ENCODE data around the gene OR51B6.
"Not testable (repeated sequence)": the region's sequence is repeated elsewhere in the genome, so short reads cannot be mapped to it uniquely, and the experiment has no call there.

The OR51B6 gene

GRCh38 chr11:5351208-5351607 is at the start of gene OR51B6:
Gene OR51B6 (plus strand): TSS chr11:5351508. CDS start chr11:5351508, 0 bp downstream.
- no peak for DNase-seq

GRCh38 chr11:5301846-5302245 is 49.5 kb upstream of the OR51B6 start, which contains the start of gene OR51B4:
Gene OR51B4 (minus strand): TSS chr11:5301946. CDS start chr11:5301946, 0 bp downstream.
- DNase-seq, result no peak

GRCh38 chr11:5303626-5304025 is 47.7 kb upstream of the OR51B6 start:
- DNase-seq, result no peak

GRCh38 chr11:5304046-5304445 is 47.3 kb upstream of the OR51B6 start:
- no peak for DNase-seq

- no peak for DNase-seq
Observed at GRCh38 chr11:5307256-5308019, 43.9 kb upstream of the OR51B6 start.

GRCh38 chr11:5310423-5310822 is 40.9 kb upstream of the OR51B6 start:
- no peak for DNase-seq

- not testable (repeated sequence) for DNase-seq
Observed at GRCh38 chr11:5313326-5314023, 37.8 kb upstream of the OR51B6 start.

- DNase-seq, result no peak
Observed at GRCh38 chr11:5317292-5317691, 34.0 kb upstream of the OR51B6 start.

GRCh38 chr11:5324197-5324596 is 27.1 kb upstream of the OR51B6 start, which contains the start of gene OR51B2:
Gene OR51B2 (minus strand): TSS chr11:5324297. CDS start chr11:5324297, 0 bp downstream.
- no peak for DNase-seq

- DNase-seq, result no peak
Observed at GRCh38 chr11:5335170-5335569, 16.1 kb upstream of the OR51B6 start.

GRCh38 chr11:5336331-5336730 is 15.0 kb upstream of the OR51B6 start:
- DNase-seq, result no peak

GRCh38 chr11:5337253-5337652 is 14.1 kb upstream of the OR51B6 start:
- DNase-seq, result not testable (repeated sequence)

- DNase-seq, result no peak
Observed at GRCh38 chr11:5339771-5340322, 11.5 kb upstream of the OR51B6 start.

- DNase-seq, result no peak
Observed at GRCh38 chr11:5343474-5344335, 7.6 kb upstream of the OR51B6 start, which contains the start of gene OR51B5. Gene OR51B5 (minus strand): TSS chr11:5343524. CDS start chr11:5343524, 0 bp downstream.

- no peak for DNase-seq
Observed at GRCh38 chr11:5345831-5346230, 5.5 kb upstream of the OR51B6 start.

GRCh38 chr11:5348551-5349194 is 2.6 kb upstream of the OR51B6 start:
- no peak for DNase-seq

GRCh38 chr11:5349550-5349949 is 1.8 kb upstream of the OR51B6 start:
- no peak for DNase-seq

GRCh38 chr11:5356031-5356430 is 4.7 kb downstream of the OR51B6 start:
- DNase-seq, result not testable (repeated sequence)

- DNase-seq, result no peak
Observed at GRCh38 chr11:5362017-5362625, 10.8 kb downstream of the OR51B6 start.

GRCh38 chr11:5363679-5364078 is 12.4 kb downstream of the OR51B6 start:
- no peak for DNase-seq

- DNase-seq, result no peak
Observed at GRCh38 chr11:5364214-5364613, 12.9 kb downstream of the OR51B6 start.

- DNase-seq, result not testable (repeated sequence)
Observed at GRCh38 chr11:5366365-5366764, 15.1 kb downstream of the OR51B6 start.

All from SIG-M5 (cell line).